NK-92 treated with Interleukin-12 subunit alpha and Interleukin-12 subunit beta, amount 100 ng/mL, for 24 hours (cell line): ENCODE results near the gene NLRX1.
"Not testable (repeated sequence)": the region's sequence is repeated elsewhere in the genome, so short reads cannot be mapped to it uniquely, and the experiment has no call there.

Experiments
- DNase-seq: peaks from one replicate; lab custom pipeline; 2025; lab: John Stamatoyannopoulos, UW

The NLRX1 gene

DNA sequence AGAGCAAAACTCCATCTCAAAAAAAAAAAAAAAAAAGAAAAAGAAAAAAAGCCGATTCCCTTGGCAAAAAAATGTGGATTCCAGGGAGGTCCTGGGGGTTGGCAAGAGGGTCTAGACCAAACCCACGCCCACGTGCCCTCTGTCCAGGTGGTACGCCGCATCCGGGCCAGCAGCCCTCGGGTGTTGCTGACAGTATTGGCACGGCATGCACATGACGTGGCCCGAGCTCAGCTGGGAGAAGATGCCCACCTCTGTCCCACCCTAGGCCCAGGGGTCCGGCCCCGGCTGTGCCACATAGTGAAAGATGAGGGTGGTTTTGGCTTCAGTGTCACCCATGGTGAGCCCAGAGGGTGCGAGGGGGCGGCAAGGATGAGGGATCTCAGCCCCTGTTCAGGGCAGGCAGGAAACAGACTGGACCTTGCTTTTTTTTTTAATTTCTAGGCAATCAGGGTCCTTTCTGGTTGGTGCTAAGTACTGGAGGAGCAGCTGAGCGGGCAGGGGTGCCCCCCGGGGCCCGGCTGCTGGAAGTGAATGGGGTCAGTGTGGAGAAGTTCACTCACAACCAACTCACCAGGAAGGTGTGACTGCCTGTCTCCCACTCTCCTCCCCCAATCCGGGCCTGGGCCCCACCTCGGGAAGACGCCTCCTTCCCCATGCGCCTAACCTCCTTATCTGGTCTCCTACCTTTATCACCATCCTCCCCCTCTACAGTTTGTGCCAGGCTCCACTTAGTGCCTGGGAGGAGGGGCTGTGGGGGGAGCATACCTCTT lies 18.8 kb downstream of the NLRX1 start:
- no peak for DNase-seq

GRCh38 chr11:119188067-119188466 lies 19.5 kb downstream of the NLRX1 start:
- no peak for DNase-seq

GRCh38 chr11:119188887-119189286 lies 20.4 kb downstream of the NLRX1 start:
- no peak for DNase-seq

GRCh38 chr11:119189393-119189792 lies 20.9 kb downstream of the NLRX1 start:
- DNase-seq, result no peak

DNA sequence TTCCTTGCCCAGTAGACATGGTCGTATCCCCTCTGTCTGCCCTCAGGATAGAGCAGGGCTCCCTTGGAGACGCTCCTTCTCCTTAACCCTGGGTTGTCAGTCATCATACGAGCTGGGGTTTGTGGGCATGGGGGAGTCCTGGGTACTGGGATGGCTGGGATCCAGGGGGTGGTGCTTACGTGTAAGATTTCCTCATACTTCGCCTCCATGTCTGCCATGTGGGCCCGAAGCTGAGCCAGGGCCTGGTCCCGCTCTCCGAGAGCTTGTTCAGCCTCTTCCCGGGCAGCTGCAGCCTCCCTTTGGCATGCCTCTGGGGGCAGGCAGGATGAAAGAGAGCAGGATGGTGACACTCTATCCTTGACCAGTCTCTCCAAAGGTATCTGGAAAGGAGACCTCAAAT lies 22.0 kb downstream of the NLRX1 start:
- DNase-seq, result no peak

DNA sequence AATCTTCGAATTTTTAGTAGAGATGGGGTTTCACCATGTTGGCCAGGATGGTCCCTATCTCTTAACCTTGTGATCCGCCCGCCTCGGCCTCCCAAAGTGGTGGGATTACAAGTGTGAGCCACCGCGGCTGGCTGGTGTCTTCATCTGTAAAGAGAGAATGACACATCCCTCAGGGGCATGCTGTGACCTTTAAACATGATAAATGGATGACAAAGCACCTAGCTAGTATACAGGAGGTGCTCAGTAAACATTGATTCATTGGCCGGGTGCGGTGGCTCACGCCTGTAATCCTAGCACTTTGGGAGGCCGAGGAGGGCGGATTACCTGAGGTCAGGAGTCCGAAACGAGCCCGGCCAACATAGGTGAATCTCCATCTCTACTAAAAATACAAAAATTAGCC lies 22.7 kb downstream of the NLRX1 start:
- DNase-seq, result not testable (repeated sequence)

DNA sequence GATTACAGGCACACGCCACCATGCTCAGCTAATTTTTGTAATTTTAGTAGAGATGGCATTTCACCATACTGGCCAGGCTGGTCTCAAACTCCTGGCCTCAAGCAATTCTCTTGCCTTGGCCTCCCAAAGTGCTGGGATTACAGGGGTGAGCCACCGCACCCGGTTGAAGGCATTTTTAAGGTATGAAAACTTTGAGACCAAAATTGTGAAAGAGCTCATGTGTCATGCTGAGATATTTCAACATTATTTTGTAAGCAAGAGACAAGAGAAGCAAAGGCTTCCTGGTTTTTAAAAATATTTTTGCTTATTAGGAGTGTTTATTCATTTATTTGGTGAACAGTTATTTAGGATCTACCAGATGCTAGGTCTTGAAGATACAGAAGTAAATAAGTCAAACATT lies 23.6 kb downstream of the NLRX1 start:
- no peak for DNase-seq

DNA sequence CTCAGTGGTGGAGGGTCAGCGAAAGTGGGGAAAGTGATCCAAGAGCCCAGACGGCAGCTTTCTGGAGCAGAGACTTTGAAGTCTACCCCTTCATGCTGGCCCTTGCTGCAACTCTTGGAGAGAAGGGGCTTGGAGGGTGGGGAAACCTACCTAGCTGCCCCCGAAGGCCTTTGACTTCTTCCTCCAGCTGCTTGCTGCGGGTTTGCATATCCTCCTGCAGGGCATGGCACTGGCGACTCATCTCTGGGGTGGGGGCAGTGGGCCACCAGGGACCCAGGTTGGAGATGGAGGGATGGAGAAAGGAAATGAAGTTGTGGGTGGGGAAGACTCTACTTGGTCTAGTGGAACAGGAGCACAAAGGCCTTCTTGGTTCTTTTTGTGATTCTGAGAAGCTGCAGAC lies 24.5 kb downstream of the NLRX1 start:
- no peak for DNase-seq

DNA sequence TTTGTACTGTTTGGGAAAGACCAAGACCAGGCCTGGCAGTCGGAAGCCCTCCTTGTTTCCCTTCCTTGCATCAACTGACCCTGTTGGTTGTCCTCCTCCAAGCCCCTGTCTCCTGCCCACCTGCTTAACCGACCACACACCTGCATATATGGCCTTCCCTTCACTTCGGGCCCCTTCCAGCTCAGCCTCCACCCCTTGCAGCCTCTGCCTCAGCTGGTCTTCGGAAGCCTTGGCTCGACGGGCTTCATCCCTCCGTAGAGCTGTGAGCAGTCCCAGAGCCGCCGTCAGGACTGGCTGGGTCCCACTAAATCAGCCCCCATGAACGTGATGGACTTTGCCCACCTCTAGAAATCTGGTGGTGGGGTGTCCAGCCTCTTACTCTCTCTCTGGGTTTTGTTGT lies 25.1 kb downstream of the NLRX1 start:
- DNase-seq, result no peak

DNA sequence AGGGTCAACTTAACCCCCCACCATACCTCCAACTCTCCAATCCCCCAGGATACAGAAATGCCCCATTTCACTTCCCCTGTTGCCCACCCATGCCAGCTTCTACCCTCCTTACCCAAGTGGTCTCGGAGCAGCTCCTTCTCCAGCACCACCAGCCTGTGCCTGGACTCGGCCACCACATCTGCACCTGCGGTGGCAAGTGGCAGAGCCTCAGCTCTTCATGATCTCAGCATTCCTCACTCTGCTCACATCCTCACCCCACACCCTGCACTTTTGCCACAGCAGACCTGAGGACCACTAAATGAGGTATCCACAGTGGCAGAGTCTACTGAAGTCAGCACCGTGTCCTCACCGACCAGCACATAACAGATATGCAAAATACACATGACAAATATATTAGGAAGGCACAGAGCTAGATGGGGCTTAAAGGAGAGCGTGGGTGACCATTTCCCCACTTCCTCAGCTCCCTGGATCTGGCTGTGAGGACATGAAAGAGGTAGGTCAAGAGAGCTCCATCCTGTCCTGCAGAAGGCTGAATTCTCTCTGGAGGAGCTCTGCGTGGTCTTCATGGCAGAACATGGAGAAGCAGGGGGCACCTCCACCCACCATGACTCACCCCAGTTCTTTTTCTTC lies 26.4 kb downstream of the NLRX1 start:
- no peak for DNase-seq

DNA sequence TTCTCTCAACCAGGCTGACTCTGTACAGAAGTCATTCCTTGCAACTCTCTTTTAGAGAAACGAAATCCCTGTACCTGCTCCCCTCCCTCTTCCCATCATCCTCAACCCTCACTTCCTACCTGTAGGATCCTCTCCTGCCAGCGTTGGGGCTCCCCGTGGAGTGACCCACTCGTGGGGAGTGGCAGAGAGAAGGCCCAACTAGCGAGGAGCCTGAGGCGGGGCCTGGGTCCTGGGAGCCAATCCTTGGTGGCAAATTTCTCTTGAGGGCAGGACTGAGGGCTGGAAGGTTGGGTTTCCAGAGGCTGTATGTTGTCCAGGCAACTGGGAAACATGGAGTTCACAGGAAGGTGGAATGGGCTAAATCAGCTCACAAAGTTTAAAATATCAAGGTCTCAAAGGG lies 27.2 kb downstream of the NLRX1 start:
- no peak for DNase-seq

DNA sequence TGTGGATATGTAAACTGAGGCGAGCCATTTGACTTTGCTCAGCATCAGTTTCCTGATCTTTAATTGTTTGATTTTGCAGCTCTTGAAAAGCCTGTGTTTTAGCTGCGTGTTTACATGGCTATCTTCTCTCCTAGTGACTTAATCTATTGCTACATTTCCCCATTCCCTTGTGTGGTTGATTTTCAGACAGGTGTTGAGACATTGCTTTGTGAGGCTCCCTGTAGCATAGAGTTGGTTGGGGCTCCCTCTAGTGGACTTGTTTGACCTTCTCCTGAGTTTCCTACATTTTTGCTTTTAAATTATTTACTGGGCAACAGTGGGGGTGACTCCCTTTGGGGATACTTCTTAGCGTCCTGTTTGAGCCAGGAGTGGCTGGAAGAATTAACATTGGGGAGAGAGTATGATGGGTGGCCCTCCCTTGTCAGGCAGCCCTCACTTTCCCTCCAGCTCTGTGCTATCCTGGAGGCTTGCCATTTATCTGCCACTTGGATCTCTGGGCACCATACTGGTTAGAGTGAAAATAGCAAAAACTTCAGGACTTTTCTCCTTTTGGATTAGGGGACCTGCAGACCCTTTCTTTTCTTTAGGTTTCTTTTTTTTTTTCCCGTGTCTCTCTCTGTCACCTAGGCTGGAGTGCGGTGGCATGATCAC lies 28.4 kb downstream of the NLRX1 start:
- DNase-seq, result peak; percentile 54

- no peak for DNase-seq
Measured at GRCh38 chr11:119198925-119199324, 30.4 kb downstream of the NLRX1 start.

GRCh38 chr11:119201236-119201635 lies 32.7 kb downstream of the NLRX1 start:
- not testable (repeated sequence) for DNase-seq

GRCh38 chr11:119202554-119202953 lies 34.0 kb downstream of the NLRX1 start:
- no peak for DNase-seq

DNA sequence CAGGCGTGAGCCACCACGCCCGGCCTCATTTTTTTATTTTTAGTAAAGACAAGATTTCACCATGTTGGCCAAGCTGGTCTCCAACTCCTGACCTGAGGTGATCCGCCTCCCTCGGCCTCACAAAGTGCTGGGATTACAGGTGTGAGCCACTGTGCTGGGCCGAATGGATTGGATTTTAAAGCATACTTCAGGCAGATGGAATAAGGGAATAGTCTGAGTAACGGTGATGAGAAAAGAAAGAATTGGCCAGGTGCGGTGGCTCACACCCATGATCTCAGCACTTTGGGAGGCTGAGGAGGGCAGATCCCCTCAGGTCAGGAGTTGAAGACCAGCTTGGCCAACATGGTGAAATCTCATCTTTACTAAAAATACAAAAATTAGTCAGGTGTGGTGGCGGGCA lies 35.5 kb downstream of the NLRX1 start:
- DNase-seq, result no peak

- no peak for DNase-seq
Measured at GRCh38 chr11:119205080-119205479, 36.6 kb downstream of the NLRX1 start.

- DNase-seq, result peak; percentile 95
Measured at GRCh38 chr11:119205574-119206510, 37.3 kb downstream of the NLRX1 start, which contains the start of gene CBL. TSS of gene CBL (plus strand) at chr11:119206339. CDS start at chr11:119206418, 79 bp downstream.

DNA sequence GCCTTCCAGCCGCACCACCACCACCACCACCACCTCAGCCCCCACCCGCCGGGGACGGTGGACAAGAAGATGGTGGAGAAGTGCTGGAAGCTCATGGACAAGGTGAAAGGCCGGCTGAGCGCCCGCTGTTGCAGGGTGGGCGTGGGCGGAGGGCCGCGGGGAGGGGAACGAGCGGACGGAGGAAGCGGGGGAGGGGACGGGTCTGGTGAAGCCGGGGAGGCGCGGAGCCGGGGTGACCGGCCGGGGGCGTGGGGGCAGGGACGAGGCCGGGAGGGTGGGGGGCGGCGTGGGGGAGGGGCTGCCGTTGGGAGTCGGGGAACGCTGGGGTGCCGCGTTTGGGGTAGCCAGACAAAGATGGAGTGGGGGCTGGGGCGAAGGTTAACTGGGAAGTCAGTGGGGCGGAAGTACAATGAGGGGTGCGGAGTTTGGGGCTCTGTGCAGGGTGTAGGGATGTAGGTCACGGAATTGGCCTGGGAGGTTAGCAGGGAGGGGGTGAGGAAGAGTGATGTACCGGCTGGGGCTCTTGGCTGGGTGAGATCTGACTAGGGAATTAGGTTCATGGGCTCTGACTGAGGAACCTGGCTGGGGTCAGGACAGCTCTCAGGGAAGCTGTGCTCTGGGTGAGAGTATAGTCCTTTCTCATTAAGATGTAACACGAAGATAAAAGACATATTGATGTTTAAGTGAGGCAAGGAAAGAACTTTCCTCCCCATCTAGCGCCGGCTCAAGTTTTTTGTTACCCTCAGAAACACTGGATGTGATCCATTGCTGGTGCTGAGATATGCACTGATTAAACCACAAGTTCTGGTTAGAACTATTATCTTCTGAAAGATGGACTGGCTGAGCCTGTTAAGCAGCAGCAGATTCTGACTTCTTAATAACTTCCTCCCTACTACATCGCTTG lies 38.2 kb downstream of the NLRX1 start:
- DNase-seq, result peak; percentile 45

- no peak for DNase-seq
Measured at GRCh38 chr11:119207415-119207960, 39.0 kb downstream of the NLRX1 start.

GRCh38 chr11:119209186-119209585 lies 40.7 kb downstream of the NLRX1 start:
- no peak for DNase-seq
